Effector memory CD4-positive, alpha-beta T cell (primary cell): ENCODE data around the gene RBL2.
"Not testable (repeated sequence)": the region's sequence is repeated elsewhere in the genome, so short reads cannot be mapped to it uniquely, and the experiment has no call there.

Experiments
- DNase-seq, 3 donors: peaks; one replicate each; pipeline ENCODE4 v3.0.0-alpha.2; 2020
- H3K27ac ChIP-seq: 2 replicates; pipeline ENCODE4 v1.7.0; 2013; ENCODE audit warnings: mild to moderate bottlenecking, low read length, moderate library complexity; ENCODE audit not compliant: insufficient read depth, poor library complexity, severe bottlenecking
- H3K27me3 ChIP-seq: replicated peaks from 2 replicates; pipeline ENCODE4 v1.7.0; 2013; ENCODE audit warnings: mild to moderate bottlenecking, low read length; ENCODE audit not compliant: insufficient read depth, control insufficient read depth, poor library complexity, severe bottlenecking
- H3K36me3 ChIP-seq: 2 replicates; pipeline ENCODE4 v1.7.0; 2013; ENCODE audit warnings: mild to moderate bottlenecking, low read length, moderate library complexity; ENCODE audit not compliant: control insufficient read depth, insufficient read depth
- H3K4me1 ChIP-seq: 2 replicates; pipeline ENCODE4 v1.7.0; 2013; ENCODE audit warnings: low read length, mild to moderate bottlenecking; ENCODE audit not compliant: control insufficient read depth, insufficient read depth, poor library complexity, severe bottlenecking
- H3K4me3 ChIP-seq: 2 replicates; pipeline ENCODE4 v1.7.0; 2013; ENCODE audit warnings: low read length, low read depth, mild to moderate bottlenecking; ENCODE audit not compliant: insufficient read depth, poor library complexity, severe bottlenecking
- H3K9me3 ChIP-seq: 2 replicates; pipeline ENCODE4 v1.7.0; 2013; ENCODE audit warnings: mild to moderate bottlenecking, low read length, moderate library complexity; ENCODE audit not compliant: control insufficient read depth

RBL2 gene

GRCh38 chr16:53512795-53513194 is 78.5 kb downstream of the RBL2 start:
- not testable (repeated sequence) for H3K9me3 ChIP-seq, DNase-seq, H3K36me3 ChIP-seq, H3K4me3 ChIP-seq, H3K27me3 ChIP-seq, H3K27ac ChIP-seq
- H3K4me1 ChIP-seq: peaks cover 18% of the 10 kb centered on the region

- no peaks in the 10 kb centered on the region for H3K27me3 ChIP-seq
- DNase-seq: no peak
- no peaks in the 10 kb centered on the region for H3K9me3 ChIP-seq
- H3K36me3 ChIP-seq: no peaks in the 10 kb centered on the region
- H3K4me3 ChIP-seq: no peak overlapping the region
- peaks cover 35% of the 10 kb centered on the region for H3K4me1 ChIP-seq
- H3K27ac ChIP-seq: no peak overlapping the region
Measured at GRCh38 chr16:53515259-53515658, 81.0 kb downstream of the RBL2 start.

GRCh38 chr16:53515811-53516210 is 81.5 kb downstream of the RBL2 start:
- H3K4me1 ChIP-seq: peaks cover 30% of the 10 kb centered on the region
- H3K36me3 ChIP-seq: no peaks in the 10 kb centered on the region
- no peak overlapping the region for H3K27ac ChIP-seq
- no peaks in the 10 kb centered on the region for H3K27me3 ChIP-seq
- no peak overlapping the region for H3K4me3 ChIP-seq
- H3K9me3 ChIP-seq: no peaks in the 10 kb centered on the region
- DNase-seq: no peak

- no peaks in the 10 kb centered on the region for H3K36me3 ChIP-seq
- H3K4me1 ChIP-seq: peaks cover 28% of the 10 kb centered on the region
- no peaks in the 10 kb centered on the region for H3K27me3 ChIP-seq
- no peak overlapping the region for H3K27ac ChIP-seq
- H3K9me3 ChIP-seq: no peaks in the 10 kb centered on the region
- DNase-seq: no peak
- peak overlapping the region; percentile 38 for H3K4me3 ChIP-seq
Measured at GRCh38 chr16:53517851-53518250, 83.6 kb downstream of the RBL2 start.

GRCh38 chr16:53518550-53519416 is 84.5 kb downstream of the RBL2 start:
- peaks cover 28% of the 10 kb centered on the region for H3K4me1 ChIP-seq
- H3K4me3 ChIP-seq: peak overlapping the region; percentile 38
- DNase-seq: peak; percentile 68 to 77 (median 75)
- peak overlapping the region; percentile 0 for H3K27ac ChIP-seq
- H3K9me3 ChIP-seq: no peaks in the 10 kb centered on the region
- H3K36me3 ChIP-seq: no peaks in the 10 kb centered on the region
- H3K27me3 ChIP-seq: no peaks in the 10 kb centered on the region

GRCh38 chr16:53519417-53520091 is 85.3 kb downstream of the RBL2 start:
- Histone ChIP-seq H3K27ac (no peak overlapping the region), H3K9me3 (no peaks in the 10 kb centered on the region), H3K4me1 (peaks cover 28% of the 10 kb centered on the region), H3K36me3 (no peaks in the 10 kb centered on the region), H3K4me3 (peak overlapping the region; percentile 38), H3K27me3 (no peaks in the 10 kb centered on the region)
- peak in 1 of 3 donors; percentile 4 for DNase-seq

GRCh38 chr16:53523126-53523804 is 89.0 kb downstream of the RBL2 start:
- Histone ChIP-seq H3K36me3 (no peaks in the 10 kb centered on the region), H3K27me3 (no peaks in the 10 kb centered on the region), H3K4me1 (peaks cover 13% of the 10 kb centered on the region), H3K9me3 (no peaks in the 10 kb centered on the region), H3K4me3 (no peak overlapping the region), H3K27ac (no peak overlapping the region)
- no peak for DNase-seq

- no peak overlapping the region for H3K27ac ChIP-seq
- H3K9me3 ChIP-seq: no peaks in the 10 kb centered on the region
- H3K36me3 ChIP-seq: no peaks in the 10 kb centered on the region
- DNase-seq: no peak
- no peaks in the 10 kb centered on the region for H3K27me3 ChIP-seq
- H3K4me1 ChIP-seq: peaks cover 9% of the 10 kb centered on the region
- no peak overlapping the region for H3K4me3 ChIP-seq
Measured at GRCh38 chr16:53523971-53524548, 89.8 kb downstream of the RBL2 start.

GRCh38 chr16:53528797-53529196 is 94.5 kb downstream of the RBL2 start:
- H3K9me3 ChIP-seq: no peaks in the 10 kb centered on the region
- H3K4me1 ChIP-seq: no peaks in the 10 kb centered on the region
- H3K27me3 ChIP-seq: no peaks in the 10 kb centered on the region
- DNase-seq: no peak
- no peak overlapping the region for H3K27ac ChIP-seq
- no peak overlapping the region for H3K4me3 ChIP-seq
- H3K36me3 ChIP-seq: no peaks in the 10 kb centered on the region
